Hematopoietic multipotent progenitor cell treated with erythropoietin and hydrocortisone succinate and interleukin-3 and kit ligand, for 15 days (in vitro differentiated cells): ENCODE results near the gene SPA17.

Experiments used
- DNase-seq: peaks from one replicate; pipeline ENCODE4 v3.0.0-alpha.2; 2015; ENCODE audit warnings: low spot score

The SPA17 gene

DNA sequence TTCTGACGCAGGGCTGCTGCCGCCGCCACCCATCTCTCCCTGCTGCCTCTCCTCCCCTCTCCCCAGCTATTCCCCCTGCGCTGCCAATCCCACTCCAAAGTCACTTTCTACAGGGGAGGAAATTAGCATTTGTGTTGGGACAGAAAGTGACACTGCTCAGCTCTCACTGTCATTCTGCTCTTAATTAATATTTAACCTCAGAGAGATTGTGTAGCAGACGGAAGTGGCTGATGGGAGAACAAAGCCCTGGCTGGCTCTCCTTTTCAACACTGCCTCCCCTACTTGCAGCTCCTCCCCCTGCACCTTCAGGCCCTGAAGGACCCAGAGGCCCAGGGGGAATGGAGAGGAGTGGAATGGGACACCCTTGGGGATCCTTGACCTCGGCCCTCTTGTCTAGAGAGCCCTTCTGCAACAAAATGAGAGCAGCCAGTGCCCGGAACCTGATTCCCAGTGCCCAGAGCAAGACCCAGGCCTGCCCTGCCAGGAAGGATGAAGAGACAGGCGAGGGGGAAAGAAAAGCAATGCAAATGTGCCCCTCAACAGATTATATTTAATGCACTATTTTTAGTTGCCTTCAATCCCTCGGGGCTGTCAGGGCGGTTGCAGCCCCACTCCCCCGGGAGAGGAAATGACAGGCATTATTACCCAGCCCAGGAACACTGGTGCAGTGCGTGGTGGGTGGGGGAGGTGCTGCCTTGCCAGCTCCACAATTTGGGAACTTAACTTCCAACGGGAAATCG is 51.4 kb downstream of the SPA17 start:
- no peak for DNase-seq

DNA sequence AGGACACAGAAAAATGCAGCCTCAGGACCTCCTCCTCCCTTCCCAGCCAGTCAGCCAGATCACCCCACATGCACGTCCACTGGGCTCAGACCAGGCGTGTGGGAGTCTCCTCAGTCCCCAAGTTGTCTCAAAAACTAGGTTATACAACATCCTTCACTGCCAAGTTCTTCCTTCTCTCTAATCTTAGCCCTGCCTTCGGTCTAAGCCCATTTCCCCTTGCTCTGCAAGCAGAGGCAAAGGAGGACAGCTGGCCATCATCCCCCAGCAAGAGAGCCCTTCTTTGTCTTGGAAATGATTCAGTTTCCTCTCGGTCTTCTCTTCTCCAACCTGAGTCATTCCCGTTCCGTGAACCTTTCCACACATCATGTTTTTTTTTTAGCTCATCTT is 52.0 kb downstream of the SPA17 start:
- DNase-seq = no peak

DNA sequence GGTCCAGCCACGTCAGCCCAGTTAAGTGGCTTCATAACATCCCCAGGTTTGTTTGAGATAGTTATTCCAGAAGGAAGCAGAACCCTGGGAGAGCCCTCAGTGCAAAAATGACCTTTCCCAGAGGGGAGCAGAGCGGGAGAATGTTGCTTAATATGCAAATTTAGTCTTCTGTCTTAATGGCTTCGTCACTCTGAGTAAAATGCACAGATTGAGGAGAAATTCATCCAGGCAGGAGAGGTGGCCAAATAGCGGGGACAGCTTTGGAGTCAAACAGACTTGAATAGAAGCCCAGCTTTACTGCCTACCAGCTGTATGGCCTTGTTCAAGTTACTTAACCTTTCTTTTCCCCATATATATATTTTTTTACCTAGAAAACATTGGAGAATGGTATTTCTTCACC is 53.8 kb downstream of the SPA17 start:
- DNase-seq = no peak

DNA sequence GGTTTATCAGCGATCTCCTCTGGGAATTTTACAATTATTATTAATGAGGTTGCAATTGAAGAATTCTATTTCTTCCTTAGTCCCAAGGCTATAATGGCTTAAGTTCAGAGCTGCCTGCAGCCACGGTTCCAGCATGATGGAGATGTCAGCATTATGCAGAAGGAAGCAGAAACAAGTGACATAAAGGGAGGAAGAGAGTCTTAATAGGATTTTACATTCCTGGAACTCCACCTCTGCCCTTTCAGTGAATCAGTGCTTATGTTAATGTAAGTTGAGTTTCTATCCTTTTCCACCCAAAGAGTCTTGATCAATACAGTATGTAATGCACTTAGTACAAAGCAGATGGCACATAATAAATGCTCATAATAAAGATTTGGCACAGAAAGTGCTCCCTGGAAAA is 54.4 kb downstream of the SPA17 start:
- DNase-seq = no peak

DNA sequence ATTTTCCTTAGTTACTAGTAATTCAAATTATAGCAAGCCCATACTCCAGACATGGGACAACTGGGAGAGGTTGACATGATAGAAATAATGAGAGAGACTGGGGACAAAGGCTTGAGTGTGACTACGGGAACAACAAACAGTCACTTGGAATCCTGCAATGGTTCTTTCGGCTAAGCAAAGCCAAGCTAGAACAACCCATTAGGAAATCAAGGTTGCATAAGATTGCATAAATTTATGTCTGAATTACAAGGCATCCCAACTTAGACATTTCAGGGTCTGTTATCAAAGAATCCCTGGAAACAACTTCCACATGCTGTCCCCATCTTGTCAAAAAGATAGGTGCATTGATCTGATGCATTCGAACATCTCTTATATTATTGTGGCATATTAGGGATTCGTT is 55.9 kb downstream of the SPA17 start:
- no peak for DNase-seq

DNA sequence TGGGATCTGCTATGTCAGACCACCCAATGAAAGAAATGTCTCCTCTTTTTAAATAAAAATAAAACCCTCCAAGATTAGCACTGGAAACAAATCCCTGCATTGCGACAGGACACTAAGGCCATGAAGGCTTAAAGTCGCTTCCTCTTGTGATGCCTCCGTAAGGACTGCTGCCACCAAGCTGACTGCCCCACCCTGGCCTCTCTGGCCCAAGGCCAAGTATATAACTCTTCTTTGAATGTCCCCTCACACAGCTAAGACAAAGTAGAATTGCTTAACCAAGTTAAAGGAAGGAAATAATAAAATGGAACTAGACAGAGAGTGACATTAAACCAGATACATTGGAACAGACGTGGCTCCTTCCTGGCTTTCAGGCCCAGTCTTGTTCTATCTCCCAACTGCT is 58.5 kb downstream of the SPA17 start:
- no peak for DNase-seq

DNA sequence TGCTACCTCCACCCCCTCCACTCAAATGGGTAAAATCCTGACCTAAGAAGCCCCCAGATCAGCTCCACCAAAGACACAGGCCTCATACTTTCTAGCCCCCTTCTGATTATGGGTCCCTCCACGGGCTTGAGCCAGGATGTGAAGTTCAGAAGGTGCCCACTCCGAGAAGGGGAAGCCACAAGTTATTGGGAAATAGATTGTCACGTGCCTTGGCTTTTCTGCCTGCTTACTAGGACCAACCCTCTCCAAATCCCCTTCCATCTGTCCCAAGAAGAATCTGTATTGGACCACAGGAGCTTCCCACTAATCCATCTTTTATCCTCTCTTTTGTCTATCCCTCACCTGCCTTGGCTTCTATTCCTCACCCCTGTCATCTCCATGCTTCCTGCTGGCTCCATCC is 63.0 kb downstream of the SPA17 start:
- no peak for DNase-seq

DNA sequence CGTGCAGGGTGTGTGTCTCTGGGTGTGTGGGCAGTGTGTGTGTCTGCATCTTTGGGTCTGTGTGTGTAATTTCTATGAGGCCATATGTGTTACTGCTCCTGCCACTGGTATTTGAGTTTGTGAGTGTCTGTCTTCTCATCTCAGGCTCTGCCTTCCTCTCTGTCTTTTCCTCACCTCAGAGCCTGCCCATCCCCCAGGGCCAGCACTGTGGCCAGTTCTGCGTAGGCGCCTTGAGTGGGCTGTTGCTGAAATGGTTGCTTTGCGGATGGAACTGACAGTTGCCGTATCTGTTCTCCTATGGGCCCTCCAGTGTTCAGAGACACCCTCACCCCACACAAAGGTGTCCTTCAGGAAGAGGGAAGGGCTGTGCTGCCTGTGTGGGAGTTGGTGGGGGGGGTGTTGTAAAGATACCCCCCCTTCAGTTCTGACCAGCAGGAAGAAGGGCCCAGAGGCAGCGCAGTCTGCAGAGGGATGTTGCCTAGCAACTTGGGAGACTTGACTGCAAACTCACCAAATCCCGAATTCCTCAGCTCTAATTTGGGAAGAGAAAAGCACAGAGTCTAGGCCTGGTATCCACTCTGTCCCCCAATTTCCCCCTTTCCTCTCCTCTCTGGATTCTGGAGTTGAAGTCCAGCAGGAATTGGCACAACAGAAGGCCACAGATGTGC is 64.1 kb downstream of the SPA17 start:
- DNase-seq = no peak

DNA sequence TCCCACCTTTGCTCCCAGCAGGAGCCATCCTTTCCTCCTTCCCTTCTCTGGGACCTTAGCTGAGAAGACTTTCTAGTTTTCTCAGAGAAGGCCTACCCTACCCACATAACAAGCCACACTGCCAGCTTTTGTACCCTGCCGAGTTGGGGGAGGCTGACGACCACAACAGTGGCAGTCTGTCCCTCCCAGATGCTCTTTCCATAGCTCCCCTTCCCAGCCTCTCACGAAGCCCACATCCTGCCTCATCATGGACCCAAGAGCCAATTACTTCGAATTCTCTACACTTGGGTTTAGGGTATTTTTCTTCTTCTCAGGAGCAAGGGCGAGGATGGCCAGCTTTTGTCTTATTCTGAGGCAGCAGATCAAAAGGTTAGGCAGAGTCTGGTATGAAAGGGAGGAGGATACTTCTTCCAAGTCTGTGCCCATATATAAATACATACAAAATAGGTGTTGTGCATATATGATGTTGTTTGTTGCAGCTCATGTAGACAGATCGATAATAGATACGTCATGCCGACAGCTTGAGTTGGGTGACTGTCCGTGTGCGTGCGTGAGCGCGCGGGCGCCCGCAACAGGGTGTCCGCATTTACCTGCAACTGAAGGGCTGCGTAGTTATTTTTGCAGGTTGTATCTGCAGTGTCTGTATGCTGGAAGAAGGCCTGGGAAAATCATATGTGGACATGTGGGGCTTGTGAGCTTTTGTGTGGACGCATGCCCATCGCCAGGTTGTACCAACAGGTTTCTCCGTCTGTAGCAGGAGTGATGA is 65.2 kb downstream of the SPA17 start:
- DNase-seq = no peak

DNA sequence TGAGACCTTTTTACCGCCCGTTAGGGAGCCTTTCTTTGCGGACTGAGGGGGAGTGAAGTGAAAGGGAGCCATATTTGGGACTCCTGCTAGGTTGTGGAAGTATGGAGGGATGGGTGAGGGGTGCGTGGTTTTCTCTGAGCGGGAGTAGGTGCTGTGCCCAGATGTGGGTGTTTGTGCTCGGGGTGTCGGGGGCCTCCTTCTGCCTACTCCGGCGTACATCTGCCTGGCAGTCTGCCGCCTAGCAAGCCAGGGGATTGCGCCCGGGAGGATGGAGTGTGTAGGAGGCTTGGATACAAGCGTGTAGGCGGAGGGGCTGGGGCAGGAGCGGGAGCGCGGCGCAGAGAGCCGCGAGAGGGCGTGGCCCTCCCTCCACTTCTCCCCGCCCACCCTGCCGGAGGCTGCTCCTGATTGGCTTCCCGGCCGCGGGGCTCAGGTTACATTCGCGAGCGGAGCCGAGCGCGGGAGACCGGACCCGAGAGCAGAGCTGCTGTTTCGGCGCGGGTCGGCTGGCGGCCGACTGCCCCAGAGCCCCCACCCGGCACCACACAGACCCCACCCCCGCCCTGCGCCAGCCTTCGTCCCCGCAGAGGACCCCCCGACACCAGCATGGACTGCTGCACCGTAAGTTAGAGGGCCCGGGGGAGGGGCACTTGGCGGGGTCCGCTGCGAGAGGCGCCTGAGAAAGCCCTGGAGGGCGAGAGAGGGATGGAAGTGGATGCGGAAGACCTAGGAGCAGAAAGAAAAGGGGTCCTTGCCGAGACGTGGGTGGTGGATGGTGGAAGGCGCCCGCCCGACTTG is 66.0 kb downstream of the SPA17 start, which contains the start of gene NRGN:
TSS of gene NRGN (plus strand) at position 464 of the 798 bp plus-strand sequence. CDS start at position 607, 143 bp downstream.
- DNase-seq = peak; percentile 71

DNA sequence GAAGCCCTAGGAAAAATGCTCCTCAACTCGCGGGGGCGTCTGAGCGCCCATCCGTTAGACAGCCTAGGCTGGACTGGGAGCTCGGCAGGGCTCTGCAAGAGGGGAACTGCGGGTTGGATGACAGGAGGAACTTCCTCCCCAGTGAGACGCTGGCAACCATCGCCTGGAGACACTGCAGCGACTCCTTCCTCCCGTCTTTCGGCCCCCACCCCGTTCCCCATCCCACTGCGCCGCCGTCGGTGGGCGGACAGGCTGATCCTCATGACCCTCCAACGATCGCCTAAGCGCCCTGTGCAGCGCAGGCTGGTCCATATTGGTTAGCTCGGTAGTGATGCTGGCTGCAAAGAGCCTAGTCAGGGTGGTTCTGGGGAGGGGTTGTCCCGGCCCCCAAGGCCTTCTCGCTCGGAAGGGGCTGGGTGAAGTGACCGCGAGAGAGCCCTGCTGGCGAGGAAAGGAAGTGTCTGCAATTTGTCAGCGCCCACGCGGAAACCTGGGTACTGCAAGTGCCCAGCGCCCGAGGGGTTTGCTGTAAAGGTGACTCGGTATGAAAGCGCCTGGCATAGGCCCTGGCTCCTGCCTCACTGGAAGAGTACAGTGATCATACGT is 66.7 kb downstream of the SPA17 start:
- peak; percentile 11 for DNase-seq

DNA sequence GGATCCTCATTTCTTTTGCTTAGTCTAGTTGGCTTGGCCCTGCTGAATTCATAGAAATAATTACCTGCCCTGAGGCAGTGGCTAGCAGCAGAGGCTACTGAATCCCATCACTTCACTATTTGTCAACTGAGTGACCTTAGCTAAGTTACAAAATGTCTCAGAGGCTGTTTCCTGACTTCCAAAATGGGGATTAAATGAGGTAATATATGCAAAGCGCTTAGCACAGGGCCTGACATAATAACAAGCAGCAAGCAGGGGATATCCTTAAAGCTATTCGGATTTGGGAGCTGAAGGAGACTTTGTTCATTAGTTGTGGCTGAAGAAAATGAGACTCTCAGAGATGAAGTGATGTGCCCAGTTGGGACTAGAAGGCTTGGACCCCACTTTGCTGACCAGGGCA is 68.9 kb downstream of the SPA17 start:
- no peak for DNase-seq

DNA sequence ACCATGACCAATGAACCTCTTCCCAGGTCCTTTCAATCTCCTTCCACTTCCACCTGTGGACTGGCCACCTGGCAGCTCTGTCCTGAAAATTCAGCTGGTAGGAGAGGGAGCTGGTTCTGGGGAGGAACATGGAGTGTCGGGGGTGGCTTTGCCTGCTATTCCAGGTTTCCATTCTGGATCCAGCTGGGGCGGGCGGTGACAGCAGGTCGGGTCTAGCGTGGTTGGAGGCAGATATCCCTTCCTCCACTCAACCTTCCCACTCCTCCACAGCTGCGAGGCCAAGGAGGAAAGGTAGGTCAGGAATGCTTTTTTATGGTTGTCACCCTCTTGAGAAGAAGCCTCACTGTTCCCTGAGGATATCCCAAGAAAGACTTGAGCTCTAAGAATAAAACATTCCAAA is 69.3 kb downstream of the SPA17 start:
- DNase-seq = no peak

DNA sequence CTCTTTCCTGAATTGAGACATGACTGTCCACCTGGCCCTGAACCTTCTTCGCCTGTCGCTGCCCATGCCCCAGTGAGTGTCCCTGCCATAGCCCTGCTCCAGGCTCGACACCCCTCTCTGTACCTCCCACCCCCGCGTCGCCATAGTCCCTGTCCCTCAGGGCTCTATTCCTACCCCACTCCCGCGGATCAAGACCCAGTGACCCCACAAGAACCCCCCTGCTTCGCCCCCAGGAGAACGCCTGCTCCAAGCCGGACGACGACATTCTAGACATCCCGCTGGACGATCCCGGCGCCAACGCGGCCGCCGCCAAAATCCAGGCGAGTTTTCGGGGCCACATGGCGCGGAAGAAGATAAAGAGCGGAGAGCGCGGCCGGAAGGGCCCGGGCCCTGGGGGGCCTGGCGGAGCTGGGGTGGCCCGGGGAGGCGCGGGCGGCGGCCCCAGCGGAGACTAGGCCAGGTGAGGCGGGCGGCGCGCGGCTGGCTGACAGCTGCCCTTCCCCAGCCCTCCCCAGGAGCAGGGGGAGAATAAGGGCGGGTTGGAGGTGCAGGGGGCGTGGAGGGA is 71.6 kb downstream of the SPA17 start:
- DNase-seq = no peak

DNA sequence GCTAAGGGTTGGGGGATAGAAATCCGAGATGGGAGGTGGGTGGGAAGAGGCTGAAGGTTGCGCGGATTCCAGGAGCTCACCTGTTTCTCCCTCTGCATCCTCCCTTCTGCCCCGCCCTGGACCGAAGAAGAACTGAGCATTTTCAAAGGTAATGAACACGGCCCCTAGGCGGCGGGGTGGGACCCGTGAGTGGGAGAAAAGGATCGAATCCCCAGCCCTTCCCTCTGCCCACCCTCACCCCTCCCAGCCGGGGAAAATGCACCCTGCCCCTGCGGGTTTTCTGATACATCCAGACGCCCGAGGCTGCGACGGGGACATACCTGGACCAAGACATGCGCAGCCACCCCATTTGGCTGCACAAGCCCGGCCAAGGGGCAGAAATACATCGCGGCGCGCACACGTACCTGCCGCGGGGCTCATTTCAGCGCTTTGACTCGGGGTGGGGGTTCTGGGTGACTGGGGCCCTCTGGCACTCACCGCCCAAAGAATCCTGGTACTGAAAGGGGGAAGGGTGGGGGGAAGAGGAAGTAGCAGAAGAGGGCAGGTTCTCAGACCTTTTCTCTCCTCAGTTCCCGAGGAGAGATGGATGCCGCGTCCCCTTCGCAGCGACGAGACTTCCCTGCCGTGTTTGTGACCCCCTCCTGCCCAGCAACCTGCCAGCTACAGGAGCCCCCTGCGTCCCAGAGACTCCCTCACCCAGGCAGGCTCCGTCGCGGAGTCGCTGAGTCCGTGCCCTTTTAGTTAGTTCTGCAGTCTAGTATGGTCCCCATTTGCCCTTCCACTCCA is 72.3 kb downstream of the SPA17 start:
- DNase-seq = no peak

DNA sequence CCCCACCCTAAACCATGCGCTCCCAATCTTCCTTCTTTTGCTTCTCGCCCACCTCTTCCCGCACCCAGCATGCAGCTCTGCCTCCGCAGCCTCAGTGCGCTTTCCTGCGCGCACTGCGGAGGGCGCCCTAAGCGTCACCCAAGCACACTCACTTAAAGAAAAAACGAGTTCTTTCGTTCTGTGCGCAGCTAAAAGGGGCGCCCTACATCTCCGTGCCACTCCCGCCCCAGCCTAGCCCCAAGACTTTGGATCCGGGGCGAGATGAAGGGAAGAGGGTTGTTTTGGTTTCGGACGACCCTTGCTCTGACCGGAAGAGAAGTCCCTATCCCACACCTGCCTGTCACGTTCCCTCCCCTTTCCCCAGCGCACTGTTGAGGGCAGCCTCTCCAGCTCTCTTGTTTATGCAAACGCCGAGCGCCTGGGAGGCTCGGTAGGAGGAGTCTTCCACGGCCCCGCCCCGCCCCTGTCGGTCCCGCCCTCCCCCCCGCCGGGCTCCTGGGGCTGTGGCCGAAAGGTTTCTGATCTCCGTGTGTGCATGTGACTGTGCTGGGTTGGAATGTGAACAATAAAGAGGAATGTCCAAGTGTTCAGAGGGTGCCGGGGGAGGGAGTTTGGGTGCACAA is 73.0 kb downstream of the SPA17 start:
- peak; percentile 69 for DNase-seq
